Sciatic nerve (tissue), 2 donors: ENCODE results near the gene CFAP57. TPM values are rescaled to one million over a fixed set of nuclear protein-coding genes. Genes with fewer than 3 reads are reported as not detected.
"Not testable (repeated sequence)": the region's sequence is repeated elsewhere in the genome, so short reads cannot be mapped to it uniquely, and the experiment has no call there.

Experiments
- ATAC-seq: fragments of 200-7000 bp; cut with Tn5 transposase; one replicate; pipeline ENCODE4 v1.9.1; 2020; ENCODE audit warnings: mild to moderate bottlenecking, moderate library complexity
- DNase-seq: peaks from one replicate; pipeline ENCODE4 v3.0.0-alpha.2; 2020; ENCODE audit warnings: low spot score
- intact Hi-C: fragments of 100-400 bp; cut with DNase I; formaldehyde crosslinking; loops from one replicate; pipeline ENCODE4 v1.14.2; 2022
- total RNA-seq: library from RNA; stranded (reverse); fragmentation: NEBNext Ultra II Directional; extraction: Animal tissue kit (Norgen Biotek cat#: 25700); gene quantifications from one replicate; pipeline ENCODE4 v1.2.1, GENCODE V29; 2021
- donor health status: DM: no; HTN: no; CAD: no.
- donor health status: DM: no; HTN: no; CAD: no.

Gene CFAP57
- total RNA-seq, result 0.31 TPM

GRCh38 chr1:43171876-43172526 lies at the start of gene CFAP57, which contains the start of gene EBNA1BP2:
Gene CFAP57 (plus strand): TSS chr1:43172330. CDS start chr1:43172754, 424 bp downstream.
Gene EBNA1BP2 (minus strand): TSS chr1:43172290. CDS start chr1:43172118, 172 bp downstream.
- intact Hi-C loops, result no loop called here
- peak; percentile 92 for DNase-seq
- ATAC-seq, result peak; percentile 96

GRCh38 chr1:43123031-43123430 lies 49.1 kb upstream of the CFAP57 start:
- intact Hi-C loops, result no loop called here

GRCh38 chr1:43128816-43129215 lies 43.3 kb upstream of the CFAP57 start:
- no peak for ATAC-seq
- intact Hi-C loops, result no loop called here

More at GRCh38 chr1:43123031-43123430, 49.1 kb upstream of the CFAP57 start:
- ATAC-seq (no peak), DNase-seq (no peak)

GRCh38 chr1:43129426-43129825 lies 42.7 kb upstream of the CFAP57 start:
- ATAC-seq (no peak), DNase-seq (no peak)
- intact Hi-C loops, result no loop called here

More at GRCh38 chr1:43128816-43129215, 43.3 kb upstream of the CFAP57 start:
- DNase-seq, result no peak

GRCh38 chr1:43134068-43134467 lies 38.1 kb upstream of the CFAP57 start:
- ATAC-seq, result no peak
- intact Hi-C loops, result no loop called here

GRCh38 chr1:43134640-43135039 lies 37.5 kb upstream of the CFAP57 start:
- DNase-seq, result no peak
- intact Hi-C loops, result no loop called here
- ATAC-seq, result no peak

More at GRCh38 chr1:43134068-43134467, 38.1 kb upstream of the CFAP57 start:
- no peak for DNase-seq

GRCh38 chr1:43135857-43136781 lies 36.0 kb upstream of the CFAP57 start:
- no peak for DNase-seq
- ATAC-seq, result no peak
- intact Hi-C loops, result no loop called here

- ATAC-seq (no peak), DNase-seq (no peak)
- intact Hi-C loops, result no loop called here
Measured at GRCh38 chr1:43137445-43138052, 34.6 kb upstream of the CFAP57 start.

- ATAC-seq, DNase-seq, intact Hi-C loops: not testable (repeated sequence)
Measured at GRCh38 chr1:43139295-43139694, 32.8 kb upstream of the CFAP57 start.

- intact Hi-C loops, result no loop called here
- ATAC-seq (no peak), DNase-seq (no peak)
Measured at GRCh38 chr1:43140010-43140409, 32.1 kb upstream of the CFAP57 start.

GRCh38 chr1:43140583-43140982 lies 31.5 kb upstream of the CFAP57 start:
- DNase-seq (no peak), ATAC-seq (no peak)
- intact Hi-C loops, result no loop called here

GRCh38 chr1:43143441-43143888 lies 28.7 kb upstream of the CFAP57 start:
- no peak for DNase-seq
- no peak for ATAC-seq
- intact Hi-C loops, result no loop called here

GRCh38 chr1:43144237-43144636 lies 27.9 kb upstream of the CFAP57 start:
- no peak for DNase-seq
- ATAC-seq, result no peak
- intact Hi-C loops, result no loop called here

GRCh38 chr1:43147625-43148327 lies 24.4 kb upstream of the CFAP57 start:
- intact Hi-C loops, result no loop called here
- DNase-seq (peak; percentile 78), ATAC-seq (peak; percentile 94)

GRCh38 chr1:43149889-43150288 lies 22.2 kb upstream of the CFAP57 start:
- DNase-seq (no peak), ATAC-seq (no peak)
- intact Hi-C loops, result no loop called here

- DNase-seq, result no peak
- intact Hi-C loops, result no loop called here
Measured at GRCh38 chr1:43152866-43153265, 19.3 kb upstream of the CFAP57 start.

GRCh38 chr1:43153443-43153842 lies 18.7 kb upstream of the CFAP57 start:
- ATAC-seq, result no peak
- intact Hi-C loops, result no loop called here
- no peak for DNase-seq

More at GRCh38 chr1:43152866-43153265, 19.3 kb upstream of the CFAP57 start:
- ATAC-seq, result no peak

- no peak for ATAC-seq
- DNase-seq, result no peak
- intact Hi-C loops, result no loop called here
Measured at GRCh38 chr1:43156026-43156425, 16.1 kb upstream of the CFAP57 start.

GRCh38 chr1:43165162-43165561 lies 7.0 kb upstream of the CFAP57 start:
- intact Hi-C loops, result no loop called here

More at GRCh38 chr1:43165162-43165561, 7.0 kb upstream of the CFAP57 start:
- ATAC-seq, result no peak
- no peak for DNase-seq
